ENCODE results near the gene LEP.
A peak's percentile ranks its signal among the peaks of the same experiment; 100 is the strongest.
"Not testable (repeated sequence)": the region's sequence is repeated elsewhere in the genome, so short reads cannot be mapped to it uniquely, and the experiment has no call there.

LEP gene

GRCh38 chr7:128211626-128212025 lies 29.5 kb upstream of the LEP start:
- no peak for DNase-seq

DNA sequence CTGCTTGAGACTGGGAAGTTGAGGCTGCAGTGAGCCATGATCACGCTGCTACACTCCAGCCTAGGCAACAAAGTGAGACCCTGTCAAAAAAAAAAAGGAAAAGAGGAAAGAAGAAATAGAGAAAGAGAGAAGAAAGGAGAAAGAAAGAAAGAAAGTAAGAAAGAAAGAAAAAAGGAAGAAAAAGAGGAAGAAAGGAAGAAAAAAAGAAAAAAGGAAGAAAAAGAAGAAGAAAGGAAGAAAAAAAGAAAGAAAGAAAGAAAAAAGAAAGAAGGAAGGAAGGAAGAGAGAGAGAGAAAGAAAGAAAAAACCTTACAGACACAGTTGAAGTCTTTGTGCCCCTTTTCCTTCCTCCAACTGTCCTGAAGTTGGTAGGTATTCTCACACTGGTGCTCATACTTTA lies 26.6 kb upstream of the LEP start:
- DNase-seq, result no peak

DNA sequence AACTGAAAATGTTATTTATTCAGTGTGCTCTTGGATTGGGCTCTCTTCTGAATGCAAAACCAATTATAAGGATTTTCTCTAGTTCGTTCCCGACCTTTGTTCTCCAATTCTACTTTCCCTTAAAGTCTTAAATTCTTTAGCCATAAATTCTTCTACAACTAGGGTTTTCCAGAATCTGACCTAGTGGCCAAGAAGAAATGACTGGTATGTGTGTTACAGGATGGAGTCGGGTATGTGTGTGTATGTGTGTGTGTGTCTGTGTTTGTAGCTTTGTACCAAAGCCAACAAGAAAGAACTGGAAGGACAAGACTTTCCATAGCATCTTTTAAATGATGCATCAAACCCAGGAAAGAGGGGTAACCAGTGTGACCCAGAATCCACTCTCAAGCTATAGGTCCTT lies 25.8 kb upstream of the LEP start:
- no peak for DNase-seq

DNA sequence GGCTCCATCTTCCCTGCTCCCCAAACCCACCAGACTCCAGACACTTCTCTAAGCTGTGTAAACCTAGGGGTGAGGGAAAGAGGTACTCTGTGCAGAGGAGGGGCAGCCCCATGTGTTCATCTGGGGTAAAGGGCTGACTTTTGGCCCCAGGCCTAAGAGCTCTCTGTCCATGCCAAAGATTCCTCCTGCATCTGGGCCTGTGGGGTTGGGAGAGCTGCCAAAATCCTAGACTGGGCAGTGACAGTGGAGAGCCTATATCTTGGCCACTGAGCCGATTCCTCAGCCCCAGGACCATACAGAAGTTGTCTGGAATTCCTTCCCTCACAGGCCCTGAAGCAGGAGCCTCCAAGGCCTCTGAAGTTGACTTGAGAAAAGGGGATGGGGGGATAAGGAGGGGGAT lies 25.3 kb upstream of the LEP start:
- DNase-seq, result no peak

DNA sequence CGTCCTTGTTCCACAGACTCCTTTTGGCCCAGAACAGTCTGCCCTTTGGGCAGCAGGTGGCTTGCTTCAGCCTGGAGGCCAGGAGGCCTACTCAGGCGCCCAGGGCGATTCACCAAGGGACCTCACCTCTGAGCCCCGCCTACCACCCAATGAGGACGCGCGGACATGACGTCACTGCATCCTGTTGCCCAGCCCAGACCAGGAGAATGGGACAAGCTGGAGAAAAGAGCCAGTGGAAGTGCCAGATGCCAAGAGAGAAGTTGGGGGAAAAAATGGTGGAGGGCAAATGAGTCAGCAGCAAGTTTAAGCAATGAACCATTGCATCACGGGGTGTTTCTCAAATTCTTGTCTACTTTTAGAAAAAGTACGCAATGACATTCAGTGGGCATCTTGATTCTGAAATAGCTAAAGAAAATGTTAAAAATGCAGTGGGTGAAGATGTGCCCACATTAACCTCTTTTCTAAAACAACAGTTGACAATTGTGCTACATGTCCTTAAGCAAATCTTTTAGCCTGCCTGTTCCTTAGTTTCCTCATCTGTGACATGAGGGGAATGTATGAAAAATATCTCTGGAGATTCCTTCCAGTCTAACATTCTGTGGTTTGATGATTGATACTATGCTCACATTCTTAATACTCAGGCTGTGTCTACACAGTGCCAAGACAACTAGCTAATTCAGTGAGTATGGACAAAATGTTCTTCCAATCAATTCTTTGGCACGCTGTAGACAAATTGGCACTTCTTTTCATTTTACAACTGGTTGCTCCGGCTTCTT lies 23.9 kb upstream of the LEP start:
- DNase-seq, result no peak

GRCh38 chr7:128217967-128218652 lies 23.0 kb upstream of the LEP start:
- no peak for DNase-seq

DNA sequence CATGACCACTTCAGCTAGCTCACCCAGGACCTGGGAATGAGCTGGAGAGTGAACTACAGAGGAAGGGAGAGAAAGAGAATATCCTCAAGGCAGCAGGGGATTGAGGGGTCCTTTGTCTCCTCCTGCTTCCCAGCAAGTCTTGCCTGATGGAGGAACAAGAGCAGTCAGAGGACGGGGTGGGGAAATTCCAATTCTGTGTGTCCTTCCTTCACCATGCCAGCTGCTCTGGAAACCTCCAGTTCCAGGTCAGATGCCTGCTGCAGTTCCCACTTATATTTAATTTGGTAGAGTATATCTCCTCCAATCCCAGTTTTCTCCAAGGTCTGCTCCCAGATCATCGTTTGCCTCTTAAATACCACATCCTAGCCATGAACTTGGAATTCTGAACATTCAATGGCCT lies 21.4 kb upstream of the LEP start:
- DNase-seq, result no peak

- peak; percentile 3 for DNase-seq
These were observed 19.1 kb upstream of the LEP start for GRCh38 chr7:128221929-128222403.

GRCh38 chr7:128226132-128226980 lies 14.7 kb upstream of the LEP start:
- no peak for DNase-seq

GRCh38 chr7:128227271-128227670 lies 13.8 kb upstream of the LEP start:
- DNase-seq, result no peak

DNA sequence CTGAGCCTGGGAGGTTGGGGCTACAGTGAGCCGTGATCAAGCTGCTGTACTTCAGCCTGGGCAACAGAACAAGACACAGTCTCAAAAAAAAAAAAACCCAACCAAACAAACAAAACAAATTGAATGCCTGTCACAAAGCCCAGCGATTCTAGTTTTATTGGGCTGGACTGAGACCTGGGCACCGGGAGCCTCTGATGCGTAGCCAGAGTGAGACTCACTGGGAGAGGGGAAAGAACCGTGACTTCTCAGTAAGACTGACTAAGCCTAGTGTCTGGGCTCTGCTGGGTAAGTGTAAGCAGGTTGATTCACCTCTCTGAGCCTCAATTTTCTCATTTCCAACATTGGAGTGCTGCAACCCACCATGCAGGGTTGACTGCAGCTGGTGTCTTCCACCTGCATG lies 10.1 kb upstream of the LEP start:
- no peak for DNase-seq

GRCh38 chr7:128231677-128232076 lies 9.4 kb upstream of the LEP start:
- no peak for DNase-seq

DNA sequence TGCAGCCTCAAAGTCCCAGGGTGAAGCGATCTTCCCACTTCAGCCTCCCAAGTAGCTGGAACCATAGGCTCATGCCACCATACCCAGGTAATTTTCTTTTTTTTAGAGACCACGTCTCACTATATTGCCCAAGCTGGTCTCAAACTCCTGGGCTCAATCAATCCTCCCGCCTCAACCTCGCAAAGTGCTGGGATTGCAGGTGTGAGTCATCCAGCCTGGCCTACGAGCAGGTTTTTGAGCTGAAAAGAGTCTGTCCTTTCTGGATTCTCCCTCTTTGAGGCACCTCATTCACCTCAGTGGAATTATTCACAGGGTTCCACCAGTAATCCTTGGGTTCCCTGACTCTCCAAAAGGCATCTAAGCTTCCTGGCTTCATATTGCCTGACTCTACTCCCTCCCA lies 7.6 kb upstream of the LEP start:
- DNase-seq, result no peak

- no peak for DNase-seq
These were observed 6.5 kb upstream of the LEP start for GRCh38 chr7:128234476-128235026.

DNA sequence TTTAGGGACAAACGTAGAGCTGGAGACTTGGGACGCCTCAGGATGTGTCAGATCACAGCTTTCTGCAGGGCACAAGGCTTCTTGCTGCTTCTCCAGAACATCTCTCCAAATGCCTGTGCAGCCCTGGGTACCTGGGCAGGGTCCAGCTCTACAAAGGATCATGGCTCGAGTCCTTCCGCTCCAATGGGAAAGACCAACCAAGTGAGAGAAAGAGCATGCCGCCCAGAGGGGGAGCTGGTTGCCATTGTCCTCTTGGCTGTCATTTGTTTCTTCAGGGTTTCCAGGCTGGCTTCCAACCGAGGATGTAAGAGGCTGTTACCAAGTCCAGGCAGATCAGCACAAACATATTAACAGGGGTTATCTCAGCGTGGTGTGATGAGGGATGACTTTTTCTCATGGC lies 5.6 kb upstream of the LEP start:
- DNase-seq, result no peak

DNA sequence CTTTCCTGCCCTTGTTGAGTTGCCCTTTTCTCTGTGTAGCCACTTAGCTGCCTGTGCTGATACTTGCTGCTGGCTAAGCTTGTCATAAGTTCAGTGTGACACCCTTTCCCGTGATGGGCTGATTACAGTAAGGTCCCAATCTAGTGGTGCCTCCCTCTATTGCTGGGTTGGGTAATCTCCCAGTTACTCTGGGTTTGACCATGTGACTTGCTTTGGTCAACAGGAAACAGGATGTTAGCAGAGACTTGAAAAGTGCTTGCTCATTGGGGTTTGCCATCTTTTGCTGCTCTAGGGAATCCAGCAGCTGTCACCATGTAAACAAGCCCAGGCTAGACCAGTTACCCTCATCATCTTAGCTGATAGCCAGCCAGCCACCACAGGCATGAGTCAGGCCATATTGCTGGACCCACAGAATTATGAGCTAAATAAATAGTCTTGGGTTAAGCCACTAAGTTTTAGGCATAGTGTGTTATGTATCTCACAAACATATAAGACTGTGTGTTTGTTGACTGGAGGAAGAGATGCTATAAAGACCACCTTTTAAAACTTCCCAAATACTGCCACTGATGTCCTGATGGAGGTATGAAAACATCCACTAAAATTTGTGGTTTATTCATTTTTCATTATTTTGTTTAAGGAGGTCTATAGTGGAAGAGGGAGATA lies 4.0 kb upstream of the LEP start:
- DNase-seq, result peak; percentile 15

DNA sequence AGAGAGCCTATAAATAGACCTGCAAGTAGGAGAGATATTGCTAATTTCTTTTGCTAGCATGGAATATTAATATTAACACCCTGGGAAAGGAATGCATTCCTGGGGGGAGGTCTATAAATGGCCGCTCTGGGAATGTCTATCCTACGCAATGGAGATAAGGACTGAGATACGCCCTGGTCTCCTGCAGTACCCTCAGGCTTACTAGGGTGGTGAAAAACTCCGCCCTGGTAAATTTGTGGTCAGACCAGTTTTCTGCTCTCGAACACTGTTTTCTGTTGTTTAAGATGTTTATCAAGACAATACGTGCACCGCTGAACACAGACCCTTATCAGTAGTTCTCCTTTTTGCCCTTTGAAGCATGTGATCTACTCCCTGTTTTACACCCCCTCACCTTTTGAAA lies 1.9 kb upstream of the LEP start:
- not testable (repeated sequence) for DNase-seq

- DNase-seq, result no peak
These were observed 1.6 kb downstream of the LEP start for GRCh38 chr7:128242661-128243060.

DNA sequence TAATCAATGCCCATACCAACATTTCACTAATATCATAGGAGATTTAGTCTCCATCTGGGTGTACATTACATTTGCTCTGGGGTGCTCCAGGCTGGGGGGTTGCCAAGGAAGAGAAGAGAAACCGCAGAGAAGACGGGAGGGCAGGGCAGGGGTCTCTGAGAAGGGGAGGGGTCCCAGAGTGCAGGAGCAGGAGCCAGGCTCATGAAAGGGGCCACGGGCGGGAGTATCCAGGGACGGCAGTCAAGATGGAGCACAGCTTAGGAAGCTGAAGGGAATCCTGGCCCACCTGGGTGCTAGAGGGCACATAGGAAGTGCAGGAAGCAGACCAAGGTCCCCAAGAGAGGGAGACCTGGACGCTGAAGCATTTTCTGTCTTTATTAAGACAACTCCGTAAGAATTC lies 2.2 kb downstream of the LEP start:
- no peak for DNase-seq

DNA sequence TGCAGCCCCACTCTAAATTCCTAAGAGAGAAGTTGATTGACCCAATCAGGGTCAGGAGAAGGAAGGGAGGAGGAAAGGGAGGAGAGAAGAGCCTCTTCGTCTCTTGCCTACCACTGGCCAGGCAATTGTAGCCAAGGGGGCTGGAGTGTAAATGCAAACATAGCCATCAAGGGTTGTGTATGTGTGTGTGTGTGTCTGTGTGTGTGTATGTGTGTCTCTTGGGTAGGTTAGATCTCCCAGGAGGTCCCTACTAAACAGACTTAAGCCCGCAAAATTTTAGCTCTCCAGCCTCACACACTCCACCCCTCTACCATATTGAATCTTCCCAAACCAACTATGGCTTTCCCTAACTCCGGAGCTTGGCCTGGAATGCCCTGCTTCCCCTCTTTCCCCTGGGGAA lies 3.8 kb downstream of the LEP start:
- no peak for DNase-seq

DNA sequence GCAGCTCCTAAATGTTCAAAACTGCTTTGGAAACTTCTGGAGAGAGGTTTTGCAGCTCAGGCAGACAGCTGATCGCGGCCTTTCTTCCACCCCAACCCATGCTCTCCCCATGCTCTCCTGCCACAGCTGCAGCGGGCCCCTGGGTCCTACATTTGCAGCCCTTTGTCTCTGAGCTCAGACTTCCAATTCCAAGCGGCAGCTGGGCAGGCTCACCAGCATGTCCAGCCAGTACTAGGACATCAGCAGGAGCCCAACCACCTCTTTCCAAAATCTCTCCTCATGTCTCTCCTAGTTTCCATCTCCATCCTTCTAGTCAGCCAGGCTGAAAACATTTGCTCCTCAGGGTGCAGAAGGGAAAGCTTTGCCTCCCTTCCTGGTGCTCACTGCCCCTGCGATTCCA lies 6.0 kb downstream of the LEP start:
- no peak for DNase-seq

- no peak for DNase-seq
These were observed 6.6 kb downstream of the LEP start for GRCh38 chr7:128247640-128248194.
